H1 (cell line): Measurements from ENCODE around the gene CAPN14. TPM values are rescaled to one million over a fixed set of nuclear protein-coding genes. Genes with fewer than 3 reads are reported as not detected.

Experiments used
- polyA plus RNA-seq, 7 experiments: library from polyadenylated mRNA; depleted of rRNA in 3 of 7; stranded (reverse) in 5 of 7; unstranded in 2 of 7; fragments of >200 nt in 5 of 7; fragments of 200-250 nt in 2 of 7; gene quantifications; 1 replicate in 5 of 7; 2 replicates in 1 of 7; 4 replicates in 1 of 7; pipeline versions ENCODE4 v1.2.1 to v1.2.3, GENCODE V29; 2011 to 2013; ENCODE audit warnings: missing spikeins in 2 of 7, mixed read lengths in 2 of 7
- small RNA-seq: library from polyadenylated mRNA; stranded (forward); fragments of <200 nt; extraction: miRNeasy Mini kit (QIAGEN cat#:217004); gene quantifications from one replicate; pipeline ENCODE3, GENCODE V24; 2013; ENCODE audit not compliant: insufficient read depth
- total RNA-seq: library from RNA; stranded (reverse); fragmentation: NEBNext Ultra II Directional; extraction: Animal tissue kit (Norgen Biotek cat#: 25700); gene quantifications from 2 replicates; pipeline ENCODE4 v1.2.1, GENCODE V29; 2021

The CAPN14 gene
- total and polyA plus RNA-seq, 2 of the 8 experiments (the other 6 are each of a cell fraction or from before 2014, with no cell fraction given) = 0.07 TPM; not detected in 1

Small RNA genes within 50 kb of the gene (small RNA-seq; reads per million reads assigned to genes)
- gene RNA5SP90 = not detected

Other genes with a start within 250 kb of the CAPN14 start
- 10.3 and 13.7 TPM in 2 replicates for gene GALNT14, start 79.1 kb downstream of the CAPN14 start, total RNA-seq
- gene GALNT14, start 79.1 kb downstream of the CAPN14 start, polyA plus RNA-seq (2011; rRNA removed) = 12.6 and 13.0 TPM in 2 replicates
- 12.0 TPM in 2 replicates for gene EHD3, start 16.6 kb upstream of the CAPN14 start, total RNA-seq
- 9.3 and 10.2 TPM in 2 replicates for gene EHD3, start 16.6 kb upstream of the CAPN14 start, polyA plus RNA-seq (2011; rRNA removed)
- gene XDH, start 197.2 kb upstream of the CAPN14 start, total RNA-seq = 0.98 and 1.2 TPM in 2 replicates
- gene XDH, start 197.2 kb upstream of the CAPN14 start, polyA plus RNA-seq (2011; rRNA removed) = 0.46 and 0.68 TPM in 2 replicates